SKM-1 treated with dmso at 0.1 percent for 144 hours (cell line): ENCODE data around the gene SAT1.

Experiments used
- DNase-seq: peaks from one replicate; lab custom pipeline; 2025; ENCODE audit not compliant: unreplicated experiment; lab: John Stamatoyannopoulos, UW

SAT1 gene

GRCh38 chrX:23804578-23804977 lies 21.6 kb downstream of the SAT1 start:
- DNase-seq, result no peak

GRCh38 chrX:23805389-23805788 lies 22.4 kb downstream of the SAT1 start:
- DNase-seq, result no peak

GRCh38 chrX:23810279-23810678 lies 27.3 kb downstream of the SAT1 start:
- DNase-seq, result no peak

- peak; percentile 75 for DNase-seq
Observed at GRCh38 chrX:23811108-23811651, 28.2 kb downstream of the SAT1 start.

- DNase-seq, result no peak
Observed at GRCh38 chrX:23811656-23812055, 28.7 kb downstream of the SAT1 start.

- no peak for DNase-seq
Observed at GRCh38 chrX:23813808-23814207, 30.8 kb downstream of the SAT1 start.

GRCh38 chrX:23815376-23815775 lies 32.4 kb downstream of the SAT1 start:
- DNase-seq, result no peak

GRCh38 chrX:23816179-23816578 lies 33.2 kb downstream of the SAT1 start:
- DNase-seq, result no peak

GRCh38 chrX:23817979-23818336 lies 35.0 kb downstream of the SAT1 start:
- no peak for DNase-seq

GRCh38 chrX:23819385-23820234 lies 36.6 kb downstream of the SAT1 start:
- no peak for DNase-seq

GRCh38 chrX:23820235-23820782 lies 37.3 kb downstream of the SAT1 start:
- no peak for DNase-seq

- DNase-seq, result no peak
Observed at GRCh38 chrX:23821847-23822246, 38.9 kb downstream of the SAT1 start.

- no peak for DNase-seq
Observed at GRCh38 chrX:23822397-23822796, 39.4 kb downstream of the SAT1 start.

- DNase-seq, result no peak
Observed at GRCh38 chrX:23822841-23823240, 39.9 kb downstream of the SAT1 start.

GRCh38 chrX:23825675-23826074 lies 42.7 kb downstream of the SAT1 start:
- DNase-seq, result no peak

GRCh38 chrX:23826216-23826615 lies 43.2 kb downstream of the SAT1 start:
- no peak for DNase-seq

- DNase-seq, result no peak
Observed at GRCh38 chrX:23826653-23827052, 43.7 kb downstream of the SAT1 start.

- no peak for DNase-seq
Observed at GRCh38 chrX:23828881-23829280, 45.9 kb downstream of the SAT1 start.

GRCh38 chrX:23832721-23833120 lies 49.7 kb downstream of the SAT1 start:
- no peak for DNase-seq
